ENCODE data around the gene MRPL47. TPM values are rescaled to one million over a fixed set of nuclear protein-coding genes. Genes with fewer than 3 reads are reported as not detected.

The MRPL47 gene
- total and polyA plus RNA-seq, 9 of the 15 experiments (the other 6 are each of a cell fraction or from before 2014, with no cell fraction given), result 101 to 437 (median 141) TPM

GRCh38 chr3:179615458-179616173 is 11.2 kb upstream of the MRPL47 start (continued):
- TF ChIP-seq, protein P1, sequence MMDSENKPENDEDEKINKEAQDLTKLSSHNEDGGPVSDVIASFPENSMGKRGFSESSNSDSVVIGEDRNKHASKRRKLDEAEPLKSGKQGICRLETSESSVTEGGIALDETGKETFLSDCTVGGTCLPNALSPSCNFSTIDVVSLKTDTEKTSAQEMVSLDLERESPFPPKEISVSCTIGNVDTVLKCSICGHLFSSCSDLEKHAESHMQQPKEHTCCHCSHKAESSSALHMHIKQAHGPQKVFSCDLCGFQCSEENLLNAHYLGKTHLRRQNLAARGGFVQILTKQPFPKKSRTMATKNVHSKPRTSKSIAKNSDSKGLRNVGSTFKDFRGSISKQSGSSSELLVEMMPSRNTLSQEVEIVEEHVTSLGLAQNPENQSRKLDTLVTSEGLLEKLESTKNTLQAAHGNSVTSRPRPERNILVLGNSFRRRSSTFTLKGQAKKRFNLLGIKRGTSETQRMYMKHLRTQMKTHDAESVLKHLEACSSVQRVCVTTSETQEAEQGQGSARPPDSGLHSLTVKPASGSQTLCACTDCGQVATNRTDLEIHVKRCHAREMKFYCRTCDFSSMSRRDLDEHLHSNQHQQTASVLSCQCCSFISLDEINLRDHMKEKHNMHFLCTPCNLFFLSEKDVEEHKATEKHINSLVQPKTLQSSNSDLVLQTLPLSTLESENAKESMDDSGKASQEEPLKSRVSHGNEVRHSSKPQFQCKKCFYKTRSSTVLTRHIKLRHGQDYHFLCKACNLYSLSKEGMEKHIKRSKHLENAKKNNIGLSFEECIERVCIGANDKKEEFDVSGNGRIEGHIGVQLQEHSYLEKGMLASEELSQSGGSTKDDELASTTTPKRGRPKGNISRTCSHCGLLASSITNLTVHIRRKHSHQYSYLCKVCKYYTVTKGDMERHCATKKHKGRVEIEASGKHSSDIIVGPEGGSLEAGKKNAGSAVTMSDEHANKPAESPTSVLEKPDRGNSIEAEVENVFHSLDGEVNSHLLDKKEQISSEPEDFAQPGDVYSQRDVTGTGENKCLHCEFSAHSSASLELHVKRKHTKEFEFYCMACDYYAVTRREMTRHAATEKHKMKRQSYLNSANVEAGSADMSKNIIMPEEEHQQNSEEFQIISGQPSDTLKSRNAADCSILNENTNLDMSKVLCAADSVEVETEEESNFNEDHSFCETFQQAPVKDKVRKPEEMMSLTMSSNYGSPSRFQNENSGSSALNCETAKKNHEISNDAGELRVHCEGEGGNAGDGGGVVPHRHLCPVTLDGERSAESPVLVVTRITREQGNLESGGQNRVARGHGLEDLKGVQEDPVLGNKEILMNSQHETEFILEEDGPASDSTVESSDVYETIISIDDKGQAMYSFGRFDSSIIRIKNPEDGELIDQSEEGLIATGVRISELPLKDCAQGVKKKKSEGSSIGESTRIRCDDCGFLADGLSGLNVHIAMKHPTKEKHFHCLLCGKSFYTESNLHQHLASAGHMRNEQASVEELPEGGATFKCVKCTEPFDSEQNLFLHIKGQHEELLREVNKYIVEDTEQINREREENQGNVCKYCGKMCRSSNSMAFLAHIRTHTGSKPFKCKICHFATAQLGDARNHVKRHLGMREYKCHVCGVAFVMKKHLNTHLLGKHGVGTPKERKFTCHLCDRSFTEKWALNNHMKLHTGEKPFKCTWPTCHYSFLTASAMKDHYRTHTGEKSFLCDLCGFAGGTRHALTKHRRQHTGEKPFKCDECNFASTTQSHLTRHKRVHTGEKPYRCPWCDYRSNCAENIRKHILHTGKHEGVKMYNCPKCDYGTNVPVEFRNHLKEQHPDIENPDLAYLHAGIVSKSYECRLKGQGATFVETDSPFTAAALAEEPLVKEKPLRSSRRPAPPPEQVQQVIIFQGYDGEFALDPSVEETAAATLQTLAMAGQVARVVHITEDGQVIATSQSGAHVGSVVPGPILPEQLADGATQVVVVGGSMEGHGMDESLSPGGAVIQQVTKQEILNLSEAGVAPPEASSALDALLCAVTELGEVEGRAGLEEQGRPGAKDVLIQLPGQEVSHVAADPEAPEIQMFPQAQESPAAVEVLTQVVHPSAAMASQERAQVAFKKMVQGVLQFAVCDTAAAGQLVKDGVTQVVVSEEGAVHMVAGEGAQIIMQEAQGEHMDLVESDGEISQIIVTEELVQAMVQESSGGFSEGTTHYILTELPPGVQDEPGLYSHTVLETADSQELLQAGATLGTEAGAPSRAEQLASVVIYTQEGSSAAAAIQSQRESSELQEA (IDR thresholded peaks at IDR 0.05; ENCODE audit: low read depth), result no peak
- TF ChIP-seq HDAC6 (IDR thresholded peaks at IDR 0.05; ENCODE audit: low read depth, low read length) (no peak), RBM22 (IDR thresholded peaks at IDR 0.05; ENCODE audit: low read depth, low read length, poor library complexity, severe bottlenecking) (no peak), EP300 (IDR thresholded peaks at IDR 0.05; ENCODE audit: low read length) (peak; percentile 90), MECOM (CRISPR knock-in tag; IDR thresholded peaks at IDR 0.05) (no peak), ZSCAN32 (CRISPR knock-in tag; IDR thresholded peaks at IDR 0.05) (no peak), TSHZ1 (CRISPR knock-in tag; IDR thresholded peaks at IDR 0.05) (no peak), RNF2 (IDR thresholded peaks at IDR 0.05) (peak; percentile 56; the same call in 1 of the 2 replicates), KDM1A (IDR thresholded peaks at IDR 0.05) (peak; percentile 95 to 96), POLR3A (IDR thresholded peaks at IDR 0.05; ENCODE audit: borderline replicate concordance, extremely low read depth, insufficient read depth, insufficient read length) (no peak), SMAD3 (CRISPR knock-in tag; conservative IDR thresholded peaks at IDR 0.05) (no peak), NFRKB (IDR thresholded peaks at IDR 0.05; ENCODE audit: low read depth) (no peak), RAD21 (CRISPR knock-in tag; conservative IDR thresholded peaks at IDR 0.05 in 1 of 2, IDR thresholded peaks at IDR 0.05 in 1 of 2) (no peak)
- TF ChIP-seq, protein P2, sequence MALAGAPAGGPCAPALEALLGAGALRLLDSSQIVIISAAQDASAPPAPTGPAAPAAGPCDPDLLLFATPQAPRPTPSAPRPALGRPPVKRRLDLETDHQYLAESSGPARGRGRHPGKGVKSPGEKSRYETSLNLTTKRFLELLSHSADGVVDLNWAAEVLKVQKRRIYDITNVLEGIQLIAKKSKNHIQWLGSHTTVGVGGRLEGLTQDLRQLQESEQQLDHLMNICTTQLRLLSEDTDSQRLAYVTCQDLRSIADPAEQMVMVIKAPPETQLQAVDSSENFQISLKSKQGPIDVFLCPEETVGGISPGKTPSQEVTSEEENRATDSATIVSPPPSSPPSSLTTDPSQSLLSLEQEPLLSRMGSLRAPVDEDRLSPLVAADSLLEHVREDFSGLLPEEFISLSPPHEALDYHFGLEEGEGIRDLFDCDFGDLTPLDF (CRISPR knock-in tag; IDR thresholded peaks at IDR 0.05), result no peak
